Stimulated activated naive B cell treated with anti-CD40 and anti-IgM and Interleukin-4, amounts not matched to agents 10 μg/mL and 1 μg/mL and 100 μg/mL, for 72 hours (primary cell): ENCODE measurements around the gene PNPLA2.

Experiments
- ATAC-seq, 2 donors: fragments of 150-1000 bp; cut with Tn5 transposase; replicated peaks; 2 replicates each; pipeline ENCODE4 v1.10.0; 2021; ENCODE audit warnings: moderate library complexity in 1 of 2
- DNase-seq: peaks from one replicate; pipeline ENCODE4 v3.0.0; 2021
- H3K27ac Mint-ChIP-seq: one replicate; pipeline ENCODE4 v1.8.0; 2022; ENCODE audit warnings: mild to moderate bottlenecking, mixed read lengths
- H3K27me3 Mint-ChIP-seq, 2 donors: one replicate each; pipeline ENCODE4 v1.8.0; 2022; ENCODE audit warnings: mixed read lengths in 2 of 2
- H3K36me3 Mint-ChIP-seq, 2 donors: one replicate each; pipeline ENCODE4 v1.8.0; 2022; ENCODE audit warnings: mixed read lengths in 2 of 2, mild to moderate bottlenecking in 1 of 2
- H3K4me1 Mint-ChIP-seq, 2 donors: one replicate each; pipeline ENCODE4 v1.8.0; 2022; ENCODE audit warnings: mixed read lengths in 2 of 2, mild to moderate bottlenecking in 1 of 2
- H3K4me3 Mint-ChIP-seq, 2 donors: one replicate each; pipeline ENCODE4 v1.8.0; 2022; ENCODE audit warnings: mild to moderate bottlenecking in 2 of 2, mixed read lengths in 2 of 2, moderate library complexity in 1 of 2
- H3K9me3 Mint-ChIP-seq, 2 donors: one replicate each; pipeline ENCODE4 v1.8.0; 2022; ENCODE audit warnings: mixed read lengths in 2 of 2, mild to moderate bottlenecking in 1 of 2

PNPLA2 gene

DNA sequence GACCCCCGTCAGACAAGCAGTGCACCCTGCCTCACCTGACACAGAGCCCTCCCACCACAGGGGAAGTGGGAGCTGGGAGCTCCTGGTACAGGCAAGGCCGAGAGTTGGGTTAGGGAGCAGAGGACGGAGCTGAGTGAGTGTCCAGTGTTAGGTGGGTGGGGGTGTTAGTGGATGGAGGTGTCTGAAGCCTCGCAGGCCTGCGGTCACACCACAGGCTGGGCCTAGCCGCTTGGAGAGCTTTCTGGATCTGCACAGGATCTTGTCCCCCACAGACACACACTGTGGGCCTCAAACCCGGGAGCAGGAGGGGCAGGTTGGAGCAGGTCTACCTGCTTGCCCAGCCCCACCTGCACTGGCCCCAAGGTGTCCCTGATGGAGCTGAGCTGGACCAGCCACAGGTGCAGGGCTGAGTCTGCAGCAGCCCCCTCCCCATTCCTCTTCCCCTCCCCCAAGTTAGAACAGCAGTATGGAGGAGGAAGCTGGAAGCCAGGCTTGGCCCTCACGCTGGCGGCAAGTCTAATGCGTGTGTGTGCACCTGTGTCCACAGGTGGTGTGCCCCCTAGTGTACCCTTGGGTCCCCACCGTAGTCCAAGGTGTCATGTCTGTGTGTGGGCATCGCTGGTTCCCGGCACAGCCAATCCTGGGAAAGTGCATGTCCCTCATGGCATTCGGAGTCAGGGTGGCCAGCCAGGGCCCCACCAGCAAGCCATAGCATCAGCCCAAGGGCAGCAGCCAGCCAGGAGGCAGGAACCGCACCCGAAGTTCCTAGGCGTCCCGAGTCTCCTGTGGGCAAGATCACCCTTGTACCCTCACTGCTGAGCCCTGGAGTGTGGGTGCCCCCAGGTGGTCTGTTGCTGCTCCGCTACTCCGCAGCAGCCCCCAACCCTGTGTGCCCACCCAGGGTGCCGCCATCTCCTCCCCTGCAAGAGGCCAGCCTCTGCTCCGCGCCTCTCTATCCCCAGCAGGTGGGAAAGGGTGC lies 39.4 kb upstream of the PNPLA2 start:
- ATAC-seq (no peak), DNase-seq (no peak)
- peaks cover 14 to 46% of the 10 kb centered on the region in 2 donors for H3K4me1 Mint-ChIP-seq
- H3K9me3 Mint-ChIP-seq: no peaks in the 10 kb centered on the region
- H3K27ac Mint-ChIP-seq: no peak overlapping the region
- peak overlapping the region; percentile 41 to 60 for H3K4me3 Mint-ChIP-seq
- H3K36me3 Mint-ChIP-seq: peaks cover 13 to 29% of the 10 kb centered on the region in 2 donors
- H3K27me3 Mint-ChIP-seq: no peaks in the 10 kb centered on the region

DNA sequence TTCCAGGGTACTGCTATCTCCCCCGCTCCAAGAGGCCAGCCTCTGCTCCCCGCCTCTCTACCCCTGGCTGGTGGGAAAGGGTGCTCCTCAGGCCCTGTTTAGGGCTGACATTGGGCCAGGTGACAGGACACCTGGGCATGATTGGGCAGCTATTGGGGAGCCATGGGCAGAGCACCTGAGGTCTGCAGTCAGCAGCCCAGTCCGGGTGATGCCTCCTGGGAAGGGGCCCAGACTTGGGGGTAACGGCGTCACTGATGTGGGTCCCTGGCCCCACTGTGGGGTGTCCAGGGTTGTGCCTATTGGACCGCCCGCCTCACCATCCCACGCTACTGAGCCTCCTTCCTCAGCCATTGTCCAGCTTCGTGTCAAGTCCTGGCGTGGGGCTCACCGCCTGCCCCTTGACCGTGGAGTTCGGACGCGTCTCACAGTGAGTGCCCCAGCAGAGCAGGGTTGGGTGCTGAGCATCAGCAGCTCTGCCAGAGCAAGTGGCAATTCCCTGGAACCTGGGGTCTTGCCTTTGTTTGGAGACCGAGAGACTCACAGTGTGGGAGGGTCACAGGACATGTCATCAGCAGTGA lies 38.7 kb upstream of the PNPLA2 start:
- DNase-seq: no peak
- Mint-ChIP-seq H3K9me3 (no peaks in the 10 kb centered on the region), H3K27ac (no peak overlapping the region), H3K4me3 (peak overlapping the region in 1 of 2 donors; percentile 37), H3K36me3 (peaks cover 12 to 33% of the 10 kb centered on the region in 2 donors), H3K4me1 (peaks cover 14 to 39% of the 10 kb centered on the region in 2 donors), H3K27me3 (no peaks in the 10 kb centered on the region)
- no peak for ATAC-seq

- peaks cover 6 to 21% of the 10 kb centered on the region in 2 donors for H3K4me1 Mint-ChIP-seq
- no peaks in the 10 kb centered on the region for H3K27me3 Mint-ChIP-seq
- H3K9me3 Mint-ChIP-seq: no peaks in the 10 kb centered on the region
- DNase-seq (no peak), ATAC-seq (no peak)
- peaks cover 8 to 27% of the 10 kb centered on the region in 2 donors for H3K36me3 Mint-ChIP-seq
- no peak overlapping the region for H3K4me3 Mint-ChIP-seq
- H3K27ac Mint-ChIP-seq: no peak overlapping the region
Observed at GRCh38 chr11:782264-783174, 36.2 kb upstream of the PNPLA2 start.

GRCh38 chr11:783581-784015 lies 35.1 kb upstream of the PNPLA2 start:
- ATAC-seq (peak in 1 of 2 donors; percentile 69), DNase-seq (no peak)
- Mint-ChIP-seq H3K4me1 (peaks cover 6 to 25% of the 10 kb centered on the region in 2 donors), H3K27me3 (peaks cover under 1 to 2% of the 10 kb centered on the region in 2 donors), H3K36me3 (peaks cover 8 to 27% of the 10 kb centered on the region in 2 donors), H3K4me3 (no peak overlapping the region), H3K27ac (no peak overlapping the region), H3K9me3 (no peaks in the 10 kb centered on the region)

GRCh38 chr11:786235-787083 lies 32.3 kb upstream of the PNPLA2 start:
- H3K4me1 Mint-ChIP-seq: peaks cover 2 to 24% of the 10 kb centered on the region in 2 donors
- H3K27ac Mint-ChIP-seq: no peak overlapping the region

GRCh38 chr11:787084-787675 lies 31.5 kb upstream of the PNPLA2 start:
- Mint-ChIP-seq H3K4me3 (no peak overlapping the region), H3K9me3 (no peaks in the 10 kb centered on the region), H3K27me3 (peaks cover 3 to 12% of the 10 kb centered on the region in 2 donors), H3K36me3 (peaks cover 18 to 24% of the 10 kb centered on the region in 2 donors), H3K4me1 (peaks cover 2 to 24% of the 10 kb centered on the region in 2 donors), H3K27ac (no peak overlapping the region)
- DNase-seq: no peak
- ATAC-seq: no peak

More at GRCh38 chr11:786235-787083, 32.3 kb upstream of the PNPLA2 start:
- no peak overlapping the region for H3K4me3 Mint-ChIP-seq
- peaks cover 3 to 12% of the 10 kb centered on the region in 2 donors for H3K27me3 Mint-ChIP-seq
- no peak for ATAC-seq
- H3K36me3 Mint-ChIP-seq: peaks cover 17 to 21% of the 10 kb centered on the region in 2 donors
- no peaks in the 10 kb centered on the region for H3K9me3 Mint-ChIP-seq
- DNase-seq: no peak

DNA sequence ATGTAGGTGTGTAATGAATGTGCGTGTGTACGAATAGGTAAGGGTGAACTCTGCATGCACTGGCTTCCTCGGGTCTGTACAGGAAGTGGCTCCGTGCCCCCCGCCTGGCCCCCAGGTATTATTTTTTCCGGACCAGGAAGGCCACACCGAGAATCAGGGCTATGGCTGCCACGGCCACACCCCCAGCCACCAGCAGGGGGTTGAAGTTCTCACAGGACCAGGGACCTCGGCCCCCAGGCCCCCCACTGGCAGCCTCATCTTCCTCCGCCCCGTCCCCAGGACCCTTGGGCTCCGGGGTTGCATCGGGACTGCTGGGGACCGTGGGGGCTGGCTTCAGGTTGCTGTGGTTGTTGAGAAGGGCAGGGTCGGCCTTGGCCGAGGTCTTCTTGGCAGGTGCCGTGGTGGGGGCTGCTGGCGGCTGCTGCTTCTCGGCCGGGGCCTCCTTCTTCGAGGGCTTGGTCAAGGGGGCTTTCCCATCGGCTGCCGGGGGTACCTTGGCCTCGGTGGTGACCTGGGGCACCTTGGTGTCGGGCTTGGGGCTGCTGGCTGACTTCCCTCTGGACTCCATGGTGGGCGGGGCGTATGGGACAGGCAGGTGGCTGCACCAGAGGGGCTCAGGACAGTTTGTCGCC lies 30.6 kb upstream of the PNPLA2 start:
- Mint-ChIP-seq H3K27ac (peak overlapping the region; percentile 82), H3K27me3 (peaks cover 3 to 12% of the 10 kb centered on the region in 2 donors), H3K4me3 (no peak overlapping the region), H3K4me1 (peaks cover 2 to 24% of the 10 kb centered on the region in 2 donors), H3K36me3 (peaks cover 22 to 29% of the 10 kb centered on the region in 2 donors), H3K9me3 (no peaks in the 10 kb centered on the region)
- DNase-seq (no peak), ATAC-seq (no peak)

DNA sequence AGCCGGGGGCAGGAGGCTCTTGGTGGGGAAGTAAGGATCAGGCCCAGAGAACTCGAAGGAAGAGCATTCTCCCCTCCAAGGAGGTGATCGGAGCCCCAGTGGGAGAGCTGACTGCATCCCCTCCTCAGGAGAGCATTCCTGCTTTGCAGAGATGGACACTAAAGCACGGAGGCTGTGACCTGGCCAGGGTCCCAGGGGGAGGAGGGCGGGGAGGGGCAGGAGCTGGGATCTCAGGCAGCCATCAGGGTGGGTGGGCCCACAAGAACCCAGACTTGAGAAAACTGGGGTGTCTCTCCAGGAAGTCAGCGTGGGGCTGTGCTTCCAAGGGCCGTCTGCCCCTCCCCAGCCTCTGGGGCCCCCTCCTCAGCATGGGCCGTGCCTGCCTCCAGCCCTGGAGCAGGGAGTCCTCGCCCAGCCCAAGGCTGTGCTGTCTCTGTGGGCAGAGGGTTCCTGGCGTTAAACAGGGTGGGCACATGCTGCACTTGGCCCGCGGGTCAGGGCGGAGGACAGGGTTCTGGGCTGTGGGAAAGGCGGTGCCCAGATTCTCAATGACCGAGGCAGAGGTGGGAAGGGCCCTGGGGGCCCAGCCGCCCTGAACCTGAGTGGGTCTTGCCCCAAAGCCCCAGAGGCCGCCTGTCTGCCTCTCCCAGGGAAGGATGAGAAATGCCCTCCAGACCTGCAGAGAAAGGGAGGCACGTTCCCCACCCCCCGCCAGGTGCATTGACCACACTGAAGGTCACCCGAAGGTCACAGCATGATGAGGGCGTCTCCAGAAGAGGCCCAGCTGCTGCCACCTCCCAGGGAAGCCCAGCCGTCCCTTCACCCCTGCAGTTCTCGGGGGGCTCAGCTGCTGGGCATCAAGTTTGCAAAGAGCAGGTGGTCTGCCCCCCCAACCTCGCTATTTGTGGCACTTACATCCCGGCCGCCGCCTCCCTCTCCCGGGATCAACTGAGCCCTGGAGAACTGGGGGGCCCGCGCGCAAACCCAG lies 29.5 kb upstream of the PNPLA2 start:
- Mint-ChIP-seq H3K27ac (peak overlapping the region; percentile 82), H3K4me3 (peak overlapping the region; percentile 47 to 62), H3K9me3 (no peaks in the 10 kb centered on the region), H3K36me3 (peaks cover 22 to 29% of the 10 kb centered on the region in 2 donors), H3K27me3 (peaks cover 3 to 12% of the 10 kb centered on the region in 2 donors), H3K4me1 (peaks cover 2 to 18% of the 10 kb centered on the region in 2 donors)
- DNase-seq: no peak
- peak in 1 of 2 donors; percentile 18 for ATAC-seq

DNA sequence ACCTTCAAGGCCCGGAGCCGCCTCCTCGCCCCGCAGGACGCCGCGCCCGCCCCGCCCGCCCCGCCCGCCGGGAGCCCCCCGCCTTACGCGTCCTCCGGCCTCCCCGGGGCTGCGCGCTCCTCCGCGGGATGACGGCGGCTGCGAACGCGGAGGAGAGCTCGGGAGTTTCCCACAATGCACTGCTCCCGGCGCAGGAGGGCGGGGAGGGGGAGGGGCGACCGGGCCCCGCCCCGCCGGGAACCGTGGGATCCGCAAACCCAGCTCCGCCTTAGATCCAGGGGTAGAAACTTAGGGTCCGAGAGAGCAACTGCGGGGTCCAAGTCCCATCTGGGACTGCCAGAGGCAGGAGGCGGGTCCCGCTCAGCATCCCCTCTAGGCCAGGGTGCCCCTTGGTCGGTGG lies 28.8 kb upstream of the PNPLA2 start, which contains the start of gene CEND1:
Gene CEND1 (minus strand): TSS at position 148 of the 400 bp plus-strand sequence. CDS start 1,514 bp downstream, outside the sequence.
- Mint-ChIP-seq H3K4me1 (peaks cover 2 to 18% of the 10 kb centered on the region in 2 donors), H3K36me3 (peaks cover 22 to 29% of the 10 kb centered on the region in 2 donors), H3K4me3 (peak within 1 kb of the TSS; percentile 14 to 62), H3K27ac (peak within 1 kb of the TSS; percentile 82), H3K9me3 (no peaks in the 10 kb centered on the region), H3K27me3 (peaks cover 3 to 12% of the 10 kb centered on the region in 2 donors)
- DNase-seq (no peak), ATAC-seq (peak; percentile 35 to 41)

GRCh38 chr11:790721-791564 lies 27.8 kb upstream of the PNPLA2 start:
- DNase-seq (no peak), ATAC-seq (no peak)
- Mint-ChIP-seq H3K9me3 (no peaks in the 10 kb centered on the region), H3K27ac (peak overlapping the region; percentile 75), H3K4me1 (peaks cover 2 to 26% of the 10 kb centered on the region in 2 donors), H3K4me3 (peak overlapping the region in 1 of 2 donors; percentile 25), H3K36me3 (peaks cover 22 to 29% of the 10 kb centered on the region in 2 donors), H3K27me3 (peaks cover 3 to 12% of the 10 kb centered on the region in 2 donors)
